Subcutaneous adipose tissue (tissue), 4 donors: ENCODE data around the gene KCNAB2. TPM values are rescaled to one million over a fixed set of nuclear protein-coding genes. Genes with fewer than 3 reads are reported as not detected.

Experiments
- total RNA-seq, 4 donors: library from RNA; depleted of rRNA; stranded (reverse); fragments of >200 nt; gene quantifications; one replicate each; pipeline ENCODE4 v1.1.0, GENCODE V29; 2016
- TF ChIP-seq, protein P1 (sequence below): fragments of 450-650 bp; IDR thresholded peaks from one replicate; pipeline ENCODE4 v1.5.1; 2016; ENCODE audit warnings: low read depth, mild to moderate bottlenecking, control low read depth, antibody characterized with exemption, moderate library complexity

KCNAB2 gene
- total RNA-seq, 4 donors from 2014 or later, result 10.2 to 48.6 (median 18.2) TPM

GRCh38 chr1:6022193-6022592, 23.5 kb upstream of the KCNAB2 start:
- TF ChIP-seq, protein P1, sequence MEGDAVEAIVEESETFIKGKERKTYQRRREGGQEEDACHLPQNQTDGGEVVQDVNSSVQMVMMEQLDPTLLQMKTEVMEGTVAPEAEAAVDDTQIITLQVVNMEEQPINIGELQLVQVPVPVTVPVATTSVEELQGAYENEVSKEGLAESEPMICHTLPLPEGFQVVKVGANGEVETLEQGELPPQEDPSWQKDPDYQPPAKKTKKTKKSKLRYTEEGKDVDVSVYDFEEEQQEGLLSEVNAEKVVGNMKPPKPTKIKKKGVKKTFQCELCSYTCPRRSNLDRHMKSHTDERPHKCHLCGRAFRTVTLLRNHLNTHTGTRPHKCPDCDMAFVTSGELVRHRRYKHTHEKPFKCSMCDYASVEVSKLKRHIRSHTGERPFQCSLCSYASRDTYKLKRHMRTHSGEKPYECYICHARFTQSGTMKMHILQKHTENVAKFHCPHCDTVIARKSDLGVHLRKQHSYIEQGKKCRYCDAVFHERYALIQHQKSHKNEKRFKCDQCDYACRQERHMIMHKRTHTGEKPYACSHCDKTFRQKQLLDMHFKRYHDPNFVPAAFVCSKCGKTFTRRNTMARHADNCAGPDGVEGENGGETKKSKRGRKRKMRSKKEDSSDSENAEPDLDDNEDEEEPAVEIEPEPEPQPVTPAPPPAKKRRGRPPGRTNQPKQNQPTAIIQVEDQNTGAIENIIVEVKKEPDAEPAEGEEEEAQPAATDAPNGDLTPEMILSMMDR, result no peak

- TF ChIP-seq, protein P1, result no peak
These were observed 22.3 kb upstream of the KCNAB2 start for GRCh38 chr1:6023346-6023745.

GRCh38 chr1:6024376-6024775, 21.3 kb upstream of the KCNAB2 start:
- TF ChIP-seq, protein P1, result no peak

DNA sequence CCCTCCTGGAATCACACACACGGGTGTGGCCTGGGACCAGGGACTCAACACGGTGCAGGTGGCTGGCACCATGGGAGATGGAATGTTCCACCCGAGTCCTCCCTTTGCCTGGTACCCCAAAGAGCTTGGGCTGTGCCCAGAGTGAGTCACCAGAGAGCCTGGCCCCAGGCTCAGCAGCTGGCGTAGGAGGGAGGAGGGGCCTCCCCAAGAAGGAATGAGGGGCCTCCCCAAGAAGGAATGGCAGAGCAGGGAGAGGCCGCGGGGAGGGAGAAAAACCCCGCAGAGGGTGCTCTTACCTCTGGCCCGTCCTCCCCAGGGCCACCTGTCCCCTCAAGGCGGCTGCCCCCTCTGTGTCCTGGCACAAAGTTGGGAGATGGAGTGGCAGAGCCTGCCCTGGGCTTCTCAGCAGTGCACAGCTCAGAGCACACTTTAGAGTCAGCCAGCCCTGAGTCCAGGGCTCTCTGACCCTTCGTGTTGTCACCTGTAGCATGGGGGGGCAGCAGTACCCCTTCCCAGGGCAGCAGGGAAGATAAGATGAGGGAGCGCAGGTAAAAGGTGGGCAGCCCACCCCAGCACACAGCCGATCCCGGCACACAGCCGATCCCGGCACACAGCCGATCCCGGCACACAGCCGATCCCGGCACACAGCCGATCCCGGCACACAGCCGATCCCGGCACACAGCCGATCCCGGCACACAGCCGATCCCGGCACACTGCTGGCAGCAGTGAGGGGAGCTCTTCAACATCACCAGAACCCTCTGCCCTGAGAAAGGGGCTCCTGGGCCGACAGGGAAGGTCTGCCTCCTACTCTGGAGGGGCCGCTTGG, 20.2 kb upstream of the KCNAB2 start:
- TF ChIP-seq, protein P1, result no peak

DNA sequence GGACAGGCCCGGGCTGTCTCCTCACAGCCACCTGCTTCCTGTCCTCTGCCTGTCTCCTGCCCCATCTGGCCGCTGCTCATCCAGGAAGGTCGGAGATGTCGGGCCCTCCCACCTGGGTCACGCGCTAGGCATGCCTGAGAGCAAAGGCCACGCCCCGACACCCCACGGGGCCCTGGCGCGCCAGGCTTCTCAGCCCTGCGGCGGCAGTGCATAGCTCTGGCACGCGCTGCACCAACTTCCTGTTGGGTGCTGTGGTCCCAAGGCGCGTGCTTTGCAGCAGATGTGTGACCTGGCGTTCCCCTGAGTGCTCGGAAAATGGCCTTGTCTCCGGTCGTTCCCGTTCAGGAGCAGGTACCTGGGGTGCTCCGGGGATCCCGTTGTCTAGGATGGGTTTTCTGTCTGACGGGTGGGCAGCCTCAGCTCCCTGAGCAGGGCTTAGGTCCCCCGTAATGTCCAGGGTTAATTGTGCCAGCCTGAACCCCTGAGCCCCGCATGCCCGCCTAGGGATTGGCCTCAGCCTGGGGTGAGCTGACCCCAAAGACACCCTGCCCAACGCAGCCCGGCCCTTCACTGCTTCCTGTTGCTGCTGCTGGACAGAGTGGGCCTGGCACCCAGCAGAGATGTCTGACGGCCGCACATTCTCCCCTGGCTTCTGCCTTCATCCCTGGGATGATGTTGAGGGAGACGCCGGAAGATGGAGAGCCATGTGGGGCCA, 19.4 kb upstream of the KCNAB2 start:
- TF ChIP-seq, protein P1, result no peak

DNA sequence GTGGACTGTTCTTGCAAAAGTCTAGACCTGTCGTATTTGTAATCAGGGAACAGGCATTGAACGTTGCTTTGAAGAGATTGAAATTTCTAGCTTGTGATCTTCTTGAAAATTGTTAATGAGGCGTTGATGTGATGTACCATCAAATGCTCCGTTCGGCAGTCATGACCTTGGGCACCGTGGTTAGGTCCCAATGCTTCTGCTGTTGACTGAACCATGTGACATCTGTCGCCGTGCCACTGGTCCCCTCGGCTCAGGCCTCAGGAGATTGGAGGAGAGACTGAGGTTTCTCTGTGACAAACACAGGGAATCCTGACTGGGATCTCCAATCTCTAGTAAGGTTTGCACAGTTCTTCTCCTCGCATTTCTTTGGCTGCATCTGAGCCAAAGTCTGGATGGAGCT, 18.1 kb upstream of the KCNAB2 start:
- TF ChIP-seq, protein P1, result no peak
